Mesothelial cell of epicardium (in vitro differentiated cells): ENCODE measurements around the gene HOXC6. TPM values are rescaled to one million over a fixed set of nuclear protein-coding genes. Genes with fewer than 3 reads are reported as not detected.
A peak's percentile ranks its signal among the peaks of the same experiment; 100 is the strongest.

Experiments
- DNase-seq, 2 experiments: peaks; one replicate each; pipeline ENCODE4 v3.0.0; 2021; ENCODE audit warnings: low spot score in 2 of 2; ENCODE audit not compliant: unreplicated experiment in 2 of 2
- H3K27ac Mint-ChIP-seq: 2 replicates; pipeline ENCODE4 v1.8.0; 2021; ENCODE audit warnings: mixed read lengths
- H3K27me3 Mint-ChIP-seq: 2 replicates; pipeline ENCODE4 v1.8.0; 2021; ENCODE audit warnings: low read depth, mixed read lengths
- H3K36me3 Mint-ChIP-seq: 2 replicates; pipeline ENCODE4 v1.8.0; 2021; ENCODE audit warnings: mixed read lengths
- H3K4me1 Mint-ChIP-seq: 2 replicates; pipeline ENCODE4 v1.8.0; 2021; ENCODE audit warnings: mixed read lengths
- H3K4me3 Mint-ChIP-seq: 2 replicates; pipeline ENCODE4 v1.8.0; 2021; ENCODE audit warnings: mild to moderate bottlenecking, moderate library complexity, mixed read lengths
- H3K9me3 Mint-ChIP-seq: 2 replicates; pipeline ENCODE4 v1.8.0; 2021; ENCODE audit warnings: mixed read lengths
- CTCF ChIP-seq: fragments of 200-600 bp; sonication (generic); IDR thresholded peaks from one replicate; pipeline ENCODE4 v1.5.0; 2021; ENCODE audit warnings: antibody characterized with exemption; ENCODE audit not compliant: unreplicated experiment
- total RNA-seq: library from RNA; stranded (reverse); gene quantifications from 3 replicates; pipeline ENCODE4 v1.2.1, GENCODE V29; 2021

The HOXC6 gene
- total RNA-seq, 1 donor from 2014 or later: 15.5 TPM

GRCh38 chr12:54058128-54058768, 30.0 kb downstream of the HOXC6 start:
- peak overlapping the region; percentile 47 for H3K4me3 Mint-ChIP-seq
- peak overlapping the region; percentile 89 for H3K27ac Mint-ChIP-seq
- H3K9me3 Mint-ChIP-seq: no peaks in the 10 kb centered on the region
- TF ChIP-seq CTCF: no peak
- DNase-seq: no peak
- H3K36me3 Mint-ChIP-seq: peaks cover 15% of the 10 kb centered on the region
- H3K27me3 Mint-ChIP-seq: peaks cover 40% of the 10 kb centered on the region
- peaks cover 84% of the 10 kb centered on the region for H3K4me1 Mint-ChIP-seq

- Mint-ChIP-seq H3K27ac (peak overlapping the region; percentile 89), H3K4me3 (peak overlapping the region; percentile 37), H3K27me3 (peaks cover 42% of the 10 kb centered on the region), H3K4me1 (peaks cover 71% of the 10 kb centered on the region), H3K36me3 (peaks cover 20% of the 10 kb centered on the region), H3K9me3 (no peaks in the 10 kb centered on the region)
- TF ChIP-seq CTCF: no peak
- no peak for DNase-seq
These were observed 31.4 kb downstream of the HOXC6 start for GRCh38 chr12:54059668-54060067.

GRCh38 chr12:54060174-54060974, 32.1 kb downstream of the HOXC6 start:
- Mint-ChIP-seq H3K27me3 (peaks cover 39% of the 10 kb centered on the region), H3K27ac (peak overlapping the region; percentile 89), H3K4me1 (peaks cover 66% of the 10 kb centered on the region), H3K9me3 (no peaks in the 10 kb centered on the region), H3K36me3 (peaks cover 18% of the 10 kb centered on the region), H3K4me3 (peak overlapping the region; percentile 37)
- TF ChIP-seq CTCF: no peak
- no peak for DNase-seq

GRCh38 chr12:54060975-54061778, 32.9 kb downstream of the HOXC6 start:
- Mint-ChIP-seq H3K4me1 (peaks cover 58% of the 10 kb centered on the region), H3K27ac (peak overlapping the region; percentile 69), H3K36me3 (peaks cover 14% of the 10 kb centered on the region), H3K4me3 (no peak overlapping the region), H3K9me3 (no peaks in the 10 kb centered on the region), H3K27me3 (peaks cover 34% of the 10 kb centered on the region)
- no peak for DNase-seq
- no peak for TF ChIP-seq CTCF

- Mint-ChIP-seq H3K4me3 (no peak overlapping the region), H3K27ac (no peak overlapping the region), H3K36me3 (peaks cover 11% of the 10 kb centered on the region), H3K9me3 (no peaks in the 10 kb centered on the region), H3K27me3 (peaks cover 17% of the 10 kb centered on the region), H3K4me1 (peaks cover 31% of the 10 kb centered on the region)
- DNase-seq: no peak
- no peak for TF ChIP-seq CTCF
These were observed 37.4 kb downstream of the HOXC6 start for GRCh38 chr12:54065677-54066076.
